Muscle layer of duodenum (tissue), 2 donors: ENCODE results near the gene CYP2C18.
"Not testable (repeated sequence)": the region's sequence is repeated elsewhere in the genome, so short reads cannot be mapped to it uniquely, and the experiment has no call there.

Source experiments
- H3K27ac ChIP-seq: one replicate; pipeline ENCODE4 v1.7.0; 2013; ENCODE audit warnings: mild to moderate bottlenecking, low read length
- H3K27me3 ChIP-seq: one replicate; pipeline ENCODE4 v1.7.0; 2013; ENCODE audit warnings: low read depth, mild to moderate bottlenecking, control low read depth, low read length
- H3K36me3 ChIP-seq, 2 donors: one replicate each; pipeline ENCODE4 v1.7.0; 2013; ENCODE audit warnings: low read length in 2 of 2, control low read depth in 1 of 2, mild to moderate bottlenecking in 1 of 2; ENCODE audit not compliant: insufficient read depth in 2 of 2, control insufficient read depth in 1 of 2
- H3K4me1 ChIP-seq, 2 donors: one replicate each; pipeline ENCODE4 v1.7.0; 2013; ENCODE audit warnings: low read length in 2 of 2, mild to moderate bottlenecking in 2 of 2, control low read depth in 1 of 2, moderate library complexity in 1 of 2; ENCODE audit not compliant: insufficient read depth in 2 of 2, control insufficient read depth in 1 of 2
- H3K4me3 ChIP-seq, 2 donors: one replicate each; pipeline ENCODE4 v1.7.0; 2013; ENCODE audit warnings: low read length in 2 of 2, low read depth in 1 of 2, mild to moderate bottlenecking in 1 of 2
- H3K9me3 ChIP-seq, 2 donors: one replicate each; pipeline ENCODE4 v1.7.0; 2013; ENCODE audit warnings: low read length in 2 of 2, control low read depth in 1 of 2, mild to moderate bottlenecking in 1 of 2; ENCODE audit not compliant: control insufficient read depth in 1 of 2
- donor health status: healthy.

The CYP2C18 gene

DNA sequence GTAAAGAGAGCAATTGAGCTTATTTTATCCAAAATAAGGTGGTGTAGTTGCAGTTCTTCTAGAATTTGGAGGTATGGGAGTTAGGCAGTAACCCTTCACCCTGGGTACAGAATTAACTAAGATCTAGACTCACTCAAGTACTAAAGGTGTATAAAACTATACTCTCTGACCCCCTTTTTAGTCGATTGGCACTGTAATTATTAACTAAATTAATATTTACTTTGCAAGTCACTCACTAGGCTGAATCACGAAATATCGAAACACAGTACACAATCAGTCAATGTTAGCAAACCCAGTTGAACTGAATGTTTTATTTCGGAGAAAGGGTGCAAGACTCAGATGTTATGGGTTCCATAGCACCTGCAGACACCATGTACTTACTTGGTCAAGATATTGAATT is 64.3 kb downstream of the CYP2C18 start:
- Histone ChIP-seq H3K9me3 (no peaks in the 10 kb centered on the region), H3K27me3 (no peaks in the 10 kb centered on the region), H3K4me3 (no peak overlapping the region), H3K36me3 (no peaks in the 10 kb centered on the region), H3K4me1 (no peaks in the 10 kb centered on the region), H3K27ac (no peak overlapping the region)

- no peaks in the 10 kb centered on the region for H3K9me3 ChIP-seq
- no peaks in the 10 kb centered on the region for H3K27me3 ChIP-seq
- H3K4me3 ChIP-seq: no peak overlapping the region
- H3K27ac ChIP-seq: no peak overlapping the region
- no peaks in the 10 kb centered on the region for H3K4me1 ChIP-seq
- no peaks in the 10 kb centered on the region for H3K36me3 ChIP-seq
Observed at GRCh38 chr10:94757916-94758315, 74.4 kb downstream of the CYP2C18 start.

- Histone ChIP-seq H3K9me3 (no peaks in the 10 kb centered on the region), H3K4me3 (no peak overlapping the region), H3K27ac (no peak overlapping the region), H3K36me3 (no peaks in the 10 kb centered on the region), H3K27me3 (no peaks in the 10 kb centered on the region), H3K4me1 (no peaks in the 10 kb centered on the region)
Observed at GRCh38 chr10:94760586-94761178, 77.2 kb downstream of the CYP2C18 start.

GRCh38 chr10:94762393-94762792 is 78.9 kb downstream of the CYP2C18 start, which contains the start of gene CYP2C19:
TSS of gene CYP2C19 (plus strand) at chr10:94762681. CDS start at chr10:94762706, 25 bp downstream.
- H3K27me3 ChIP-seq: no peaks in the 10 kb centered on the region
- peak within 1 kb of the TSS in 1 of 2 donors; percentile 38 for H3K4me3 ChIP-seq
- no peaks in the 10 kb centered on the region for H3K36me3 ChIP-seq
- H3K9me3 ChIP-seq: no peaks in the 10 kb centered on the region
- H3K27ac ChIP-seq: no peak within 1 kb of the TSS
- no peaks in the 10 kb centered on the region for H3K4me1 ChIP-seq

GRCh38 chr10:94775425-94775824 is 91.9 kb downstream of the CYP2C18 start:
- H3K4me3 ChIP-seq, H3K4me1 ChIP-seq, H3K9me3 ChIP-seq, H3K36me3 ChIP-seq, H3K27me3 ChIP-seq, H3K27ac ChIP-seq: not testable (repeated sequence)

DNA sequence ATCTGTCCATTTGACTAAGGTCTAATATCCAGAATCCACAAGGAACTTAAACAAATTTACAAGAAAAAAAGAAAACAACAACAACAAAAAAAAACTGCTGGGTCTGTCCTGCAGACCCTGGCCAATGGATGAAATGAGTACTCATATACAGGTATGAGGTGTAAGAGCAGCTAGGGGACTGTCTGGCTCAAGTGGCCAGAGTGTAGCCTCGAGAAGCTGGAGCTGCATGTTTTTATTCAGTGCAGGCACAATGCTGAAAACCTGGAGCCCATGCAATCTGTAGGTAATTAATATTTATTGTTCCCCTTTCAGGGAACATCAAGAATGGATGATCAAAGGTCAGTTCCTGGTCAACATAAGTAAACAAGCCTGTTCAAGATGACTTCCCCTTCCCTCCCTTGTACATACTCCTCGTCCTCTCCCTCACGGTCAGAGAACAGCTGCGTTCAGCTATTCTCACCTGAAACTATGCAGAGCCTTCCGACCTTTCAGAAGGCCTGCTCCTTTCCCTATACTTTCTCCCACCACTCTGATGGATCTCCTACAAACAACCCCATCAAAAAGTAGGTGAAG is 94.4 kb downstream of the CYP2C18 start:
- Histone ChIP-seq H3K4me1 (no peaks in the 10 kb centered on the region), H3K9me3 (peaks cover 0 to 6% of the 10 kb centered on the region in 2 donors), H3K36me3 (no peaks in the 10 kb centered on the region), H3K27ac (no peak overlapping the region), H3K4me3 (no peak overlapping the region), H3K27me3 (no peaks in the 10 kb centered on the region)

DNA sequence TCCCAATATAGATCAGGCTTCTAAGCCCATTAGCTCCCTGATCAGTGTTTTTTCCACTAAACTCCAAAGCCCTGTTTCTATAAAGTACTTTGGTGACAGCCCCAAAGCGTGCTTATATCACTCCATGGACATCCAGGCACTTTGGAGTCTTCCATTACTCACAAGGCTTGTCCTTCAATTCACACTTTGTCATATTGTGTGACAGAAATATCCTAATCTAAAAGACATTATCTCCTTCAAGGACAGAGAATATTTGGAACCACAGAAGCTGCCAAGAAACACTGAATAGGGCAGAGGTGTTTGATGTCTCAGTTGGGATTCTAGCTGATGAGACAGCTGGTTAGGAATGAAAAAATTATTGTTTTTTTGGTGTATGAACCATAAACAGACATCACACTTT is 97.3 kb downstream of the CYP2C18 start:
- H3K27me3 ChIP-seq: no peaks in the 10 kb centered on the region
- no peak overlapping the region for H3K4me3 ChIP-seq
- no peak overlapping the region for H3K27ac ChIP-seq
- H3K9me3 ChIP-seq: peaks cover 0 to 6% of the 10 kb centered on the region in 2 donors
- H3K36me3 ChIP-seq: no peaks in the 10 kb centered on the region
- H3K4me1 ChIP-seq: no peaks in the 10 kb centered on the region

DNA sequence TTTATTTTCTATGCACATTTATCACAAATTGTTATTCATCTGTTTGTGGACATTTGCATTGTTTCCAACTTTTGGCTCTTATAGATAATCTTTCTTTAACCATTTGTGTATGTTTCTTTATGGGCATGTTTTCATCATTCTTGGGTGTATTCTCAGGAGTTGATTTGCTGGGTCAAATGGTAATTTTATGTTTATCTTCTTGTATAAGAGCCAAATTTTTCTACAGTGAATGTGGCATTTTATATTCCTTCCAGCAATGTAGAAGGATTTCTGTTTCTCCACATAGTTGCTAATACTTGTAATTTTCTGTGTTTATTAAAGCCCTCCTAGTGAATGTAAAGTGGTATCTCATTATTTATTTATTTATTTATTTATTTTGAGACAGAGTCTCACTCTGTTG is 100.7 kb downstream of the CYP2C18 start:
- Histone ChIP-seq H3K4me3 (no peak overlapping the region), H3K27ac (no peak overlapping the region), H3K4me1 (no peaks in the 10 kb centered on the region), H3K9me3 (no peaks in the 10 kb centered on the region), H3K36me3 (no peaks in the 10 kb centered on the region), H3K27me3 (no peaks in the 10 kb centered on the region)

GRCh38 chr10:94785211-94785610 is 101.7 kb downstream of the CYP2C18 start:
- H3K36me3 ChIP-seq: no peaks in the 10 kb centered on the region
- H3K4me1 ChIP-seq: no peaks in the 10 kb centered on the region
- H3K4me3 ChIP-seq: no peak overlapping the region
- peaks cover 0 to 2% of the 10 kb centered on the region in 2 donors for H3K9me3 ChIP-seq
- no peaks in the 10 kb centered on the region for H3K27me3 ChIP-seq
- no peak overlapping the region for H3K27ac ChIP-seq
